ENCODE results near the gene SLC37A3. TPM values are rescaled to one million over a fixed set of nuclear protein-coding genes. Genes with fewer than 3 reads are reported as not detected.
A peak's percentile ranks its signal among the peaks of the same experiment; 100 is the strongest.

The SLC37A3 gene
- total and polyA plus RNA-seq, 2 donors from 2014 or later = 19.5 to 50.3 TPM

GRCh38 chr7:140330595-140330994, 67.7 kb downstream of the SLC37A3 start:
- Histone ChIP-seq H3K27me3 (ENCODE audit: control insufficient read depth, insufficient read depth, low read length) (no peaks in the 10 kb centered on the region), H3K9ac (ENCODE audit: low read length in 3 of 3) (no peak overlapping the region), H3K36me3 (ENCODE audit: control insufficient read depth in 2 of 3, insufficient read depth in 3 of 3, low read length in 3 of 3) (peaks cover 0 to 7% (median 6%) of the 10 kb centered on the region in 3 donors), H3K27ac (ENCODE audit: low read depth in 2 of 2, low read length in 2 of 2) (no peak overlapping the region), H3K4me3 (ENCODE audit: low read length in 3 of 3) (no peak overlapping the region), H3K4me1 (ENCODE audit: control insufficient read depth in 2 of 3, insufficient read depth in 2 of 3, low read depth in 1 of 3, low read length in 3 of 3) (peaks cover 0 to 8% (median 0%) of the 10 kb centered on the region in 3 donors), H3K9me3 (ENCODE audit: control insufficient read depth in 2 of 3, insufficient read depth in 1 of 3, low read length in 3 of 3) (no peaks in the 10 kb centered on the region)
- TF ChIP-seq, protein P1, sequence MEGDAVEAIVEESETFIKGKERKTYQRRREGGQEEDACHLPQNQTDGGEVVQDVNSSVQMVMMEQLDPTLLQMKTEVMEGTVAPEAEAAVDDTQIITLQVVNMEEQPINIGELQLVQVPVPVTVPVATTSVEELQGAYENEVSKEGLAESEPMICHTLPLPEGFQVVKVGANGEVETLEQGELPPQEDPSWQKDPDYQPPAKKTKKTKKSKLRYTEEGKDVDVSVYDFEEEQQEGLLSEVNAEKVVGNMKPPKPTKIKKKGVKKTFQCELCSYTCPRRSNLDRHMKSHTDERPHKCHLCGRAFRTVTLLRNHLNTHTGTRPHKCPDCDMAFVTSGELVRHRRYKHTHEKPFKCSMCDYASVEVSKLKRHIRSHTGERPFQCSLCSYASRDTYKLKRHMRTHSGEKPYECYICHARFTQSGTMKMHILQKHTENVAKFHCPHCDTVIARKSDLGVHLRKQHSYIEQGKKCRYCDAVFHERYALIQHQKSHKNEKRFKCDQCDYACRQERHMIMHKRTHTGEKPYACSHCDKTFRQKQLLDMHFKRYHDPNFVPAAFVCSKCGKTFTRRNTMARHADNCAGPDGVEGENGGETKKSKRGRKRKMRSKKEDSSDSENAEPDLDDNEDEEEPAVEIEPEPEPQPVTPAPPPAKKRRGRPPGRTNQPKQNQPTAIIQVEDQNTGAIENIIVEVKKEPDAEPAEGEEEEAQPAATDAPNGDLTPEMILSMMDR (IDR thresholded peaks at IDR 0.05; ENCODE audit: borderline replicate concordance, extremely low read depth, insufficient read depth) = no peak
- FAIRE-seq (no peak), DNase-seq (no peak)
- intact Hi-C loops (cut with DNase I) = no loop called here

DNA sequence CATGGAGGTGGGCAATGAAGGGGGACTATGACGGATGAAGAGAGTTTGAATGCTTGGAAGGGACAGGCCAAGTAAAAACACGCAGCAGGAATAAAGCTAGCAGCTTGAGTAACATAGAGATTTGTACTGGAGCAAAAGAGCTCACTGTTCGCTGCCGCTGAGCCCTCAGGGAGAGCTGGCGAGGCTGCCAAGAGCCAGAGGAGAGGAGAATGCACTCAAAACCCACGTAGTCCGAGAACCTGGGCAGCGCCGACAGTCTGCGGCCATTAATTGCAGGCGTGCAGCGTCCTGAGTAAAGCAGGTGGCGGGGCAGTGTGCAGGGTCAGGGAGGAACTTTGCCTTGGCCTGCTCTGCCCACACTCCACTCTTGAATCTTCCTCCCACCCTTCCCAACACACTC, 68.2 kb downstream of the SLC37A3 start:
- Histone ChIP-seq H3K4me3 (ENCODE audit: low read length in 3 of 3) (no peak overlapping the region), H3K27me3 (ENCODE audit: control insufficient read depth, insufficient read depth, low read length) (no peaks in the 10 kb centered on the region), H3K9me3 (ENCODE audit: control insufficient read depth in 2 of 3, insufficient read depth in 1 of 3, low read length in 3 of 3) (no peaks in the 10 kb centered on the region), H3K9ac (ENCODE audit: low read length in 3 of 3) (peak overlapping the region in 1 of 3 donors; percentile 16), H3K36me3 (ENCODE audit: control insufficient read depth in 2 of 3, insufficient read depth in 3 of 3, low read length in 3 of 3) (peaks cover 0 to 7% (median 6%) of the 10 kb centered on the region in 3 donors), H3K4me1 (ENCODE audit: control insufficient read depth in 2 of 3, insufficient read depth in 2 of 3, low read depth in 1 of 3, low read length in 3 of 3) (peaks cover 0 to 8% (median 0%) of the 10 kb centered on the region in 3 donors), H3K27ac (ENCODE audit: low read depth in 2 of 2, low read length in 2 of 2) (peak overlapping the region; percentile 13 to 29)
- TF ChIP-seq, protein P1 (IDR thresholded peaks at IDR 0.05; ENCODE audit: borderline replicate concordance, extremely low read depth, insufficient read depth) = no peak
- FAIRE-seq (no peak), DNase-seq (no peak)
- intact Hi-C loops (cut with DNase I) = no loop called here

GRCh38 chr7:140327261-140327661, 71.1 kb downstream of the SLC37A3 start:
- Histone ChIP-seq H3K27ac (ENCODE audit: low read depth in 2 of 2, low read length in 2 of 2) (no peak overlapping the region), H3K36me3 (ENCODE audit: control insufficient read depth in 2 of 3, insufficient read depth in 3 of 3, low read length in 3 of 3) (no peaks in the 10 kb centered on the region), H3K4me3 (ENCODE audit: low read length in 3 of 3) (no peak overlapping the region), H3K9ac (ENCODE audit: low read length in 3 of 3) (no peak overlapping the region), H3K27me3 (ENCODE audit: control insufficient read depth, insufficient read depth, low read length) (no peaks in the 10 kb centered on the region), H3K9me3 (ENCODE audit: control insufficient read depth in 2 of 3, insufficient read depth in 1 of 3, low read length in 3 of 3) (no peaks in the 10 kb centered on the region), H3K4me1 (ENCODE audit: control insufficient read depth in 2 of 3, insufficient read depth in 2 of 3, low read depth in 1 of 3, low read length in 3 of 3) (peaks cover 0 to 8% (median 0%) of the 10 kb centered on the region in 3 donors)
- FAIRE-seq (no peak), DNase-seq (no peak)
- intact Hi-C loops (cut with DNase I) = no loop called here
- TF ChIP-seq, protein P1 (IDR thresholded peaks at IDR 0.05; ENCODE audit: borderline replicate concordance, extremely low read depth, insufficient read depth) = no peak
